Mucosa of descending colon (tissue), 3 donors: ENCODE results near the gene SLC4A8. TPM values are rescaled to one million over a fixed set of nuclear protein-coding genes. Genes with fewer than 3 reads are reported as not detected.
"Not testable (repeated sequence)": the region's sequence is repeated elsewhere in the genome, so short reads cannot be mapped to it uniquely, and the experiment has no call there.

Experiments
- ATAC-seq: fragments of 200-7000 bp; cut with Tn5 transposase; one replicate; pipeline ENCODE4 v1.9.1; 2020; ENCODE audit warnings: mild to moderate bottlenecking, moderate library complexity
- DNase-seq, 3 donors: peaks; one replicate each; pipeline ENCODE4 v3.0.0-alpha.2; 2020
- H3K36me3 ChIP-seq: fragments of 200-600 bp; one replicate; pipeline ENCODE4 v1.8.0; 2021; ENCODE audit warnings: low read depth, mild to moderate bottlenecking
- H3K4me1 ChIP-seq: fragments of 200-600 bp; one replicate; pipeline ENCODE4 v1.8.0; 2021; ENCODE audit warnings: low read depth, mild to moderate bottlenecking
- H3K4me3 ChIP-seq: fragments of 200-600 bp; one replicate; pipeline ENCODE4 v1.8.0; 2021; ENCODE audit warnings: mild to moderate bottlenecking
- H3K9me3 ChIP-seq: fragments of 200-600 bp; one replicate; pipeline ENCODE4 v1.8.0; 2021; ENCODE audit warnings: mild to moderate bottlenecking
- intact Hi-C, 2 donors: fragments of 100-400 bp; cut with DNase I in 1 of 2; cut with micrococcal nuclease in 1 of 2; formaldehyde crosslinking; loops; one replicate each; pipeline versions ENCODE4 v1.11.0 to v1.11.1; 2022; cut with DNase I, micrococcal nuclease
- total RNA-seq, 3 donors: library from RNA; stranded (reverse); fragmentation: NEBNext Ultra II Directional in 2 of 3; extraction: Animal tissue kit (Norgen Biotek cat#: 25700) in 2 of 3; gene quantifications; one replicate each; pipeline versions ENCODE4 v1.2.1 to v1.2.4, GENCODE V29; 2021 to 2023
- TF ChIP-seq, protein P1 (sequence below): fragments of 200-600 bp; IDR thresholded peaks from one replicate; pipeline ENCODE4 v1.8.0; 2022; ENCODE audit warnings: antibody characterized with exemption, mild to moderate bottlenecking
- donor health status: DM: no; HTN: no; CAD: no; lungs with moderate emphysema.
- donor health status: DM: no; HTN: no; CAD: no.
- donor health status: DM: no; HTN: yes; CAD: no.

SLC4A8 gene
- total RNA-seq, 3 donors from 2014 or later, result 0.84 to 1.8 (median 1.5) TPM

- TF ChIP-seq, protein P1, sequence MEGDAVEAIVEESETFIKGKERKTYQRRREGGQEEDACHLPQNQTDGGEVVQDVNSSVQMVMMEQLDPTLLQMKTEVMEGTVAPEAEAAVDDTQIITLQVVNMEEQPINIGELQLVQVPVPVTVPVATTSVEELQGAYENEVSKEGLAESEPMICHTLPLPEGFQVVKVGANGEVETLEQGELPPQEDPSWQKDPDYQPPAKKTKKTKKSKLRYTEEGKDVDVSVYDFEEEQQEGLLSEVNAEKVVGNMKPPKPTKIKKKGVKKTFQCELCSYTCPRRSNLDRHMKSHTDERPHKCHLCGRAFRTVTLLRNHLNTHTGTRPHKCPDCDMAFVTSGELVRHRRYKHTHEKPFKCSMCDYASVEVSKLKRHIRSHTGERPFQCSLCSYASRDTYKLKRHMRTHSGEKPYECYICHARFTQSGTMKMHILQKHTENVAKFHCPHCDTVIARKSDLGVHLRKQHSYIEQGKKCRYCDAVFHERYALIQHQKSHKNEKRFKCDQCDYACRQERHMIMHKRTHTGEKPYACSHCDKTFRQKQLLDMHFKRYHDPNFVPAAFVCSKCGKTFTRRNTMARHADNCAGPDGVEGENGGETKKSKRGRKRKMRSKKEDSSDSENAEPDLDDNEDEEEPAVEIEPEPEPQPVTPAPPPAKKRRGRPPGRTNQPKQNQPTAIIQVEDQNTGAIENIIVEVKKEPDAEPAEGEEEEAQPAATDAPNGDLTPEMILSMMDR, result no peak
- Histone ChIP-seq H3K4me1 (no peaks in the 10 kb centered on the region), H3K9me3 (no peaks in the 10 kb centered on the region), H3K4me3 (no peak overlapping the region), H3K36me3 (no peaks in the 10 kb centered on the region)
- no peak for ATAC-seq
- DNase-seq, result no peak
- intact Hi-C loops, result no loop called here
These were observed 80.9 kb downstream of the SLC4A8 start for GRCh38 chr12:51505360-51506105.

- DNase-seq, result no peak
- Histone ChIP-seq H3K4me1 (no peaks in the 10 kb centered on the region), H3K9me3 (no peaks in the 10 kb centered on the region), H3K36me3 (no peaks in the 10 kb centered on the region), H3K4me3 (no peak overlapping the region)
- TF ChIP-seq, protein P1, result no peak
- intact Hi-C loops, result no loop called here
- ATAC-seq, result no peak
These were observed 82.5 kb downstream of the SLC4A8 start for GRCh38 chr12:51507178-51507577.

- no peak for DNase-seq
- TF ChIP-seq, protein P1, result no peak
- ATAC-seq, result no peak
- Histone ChIP-seq H3K36me3 (no peaks in the 10 kb centered on the region), H3K4me1 (no peaks in the 10 kb centered on the region), H3K9me3 (no peaks in the 10 kb centered on the region), H3K4me3 (no peak overlapping the region)
- intact Hi-C loops, result no loop called here
These were observed 83.7 kb downstream of the SLC4A8 start for GRCh38 chr12:51508285-51508684.

DNA sequence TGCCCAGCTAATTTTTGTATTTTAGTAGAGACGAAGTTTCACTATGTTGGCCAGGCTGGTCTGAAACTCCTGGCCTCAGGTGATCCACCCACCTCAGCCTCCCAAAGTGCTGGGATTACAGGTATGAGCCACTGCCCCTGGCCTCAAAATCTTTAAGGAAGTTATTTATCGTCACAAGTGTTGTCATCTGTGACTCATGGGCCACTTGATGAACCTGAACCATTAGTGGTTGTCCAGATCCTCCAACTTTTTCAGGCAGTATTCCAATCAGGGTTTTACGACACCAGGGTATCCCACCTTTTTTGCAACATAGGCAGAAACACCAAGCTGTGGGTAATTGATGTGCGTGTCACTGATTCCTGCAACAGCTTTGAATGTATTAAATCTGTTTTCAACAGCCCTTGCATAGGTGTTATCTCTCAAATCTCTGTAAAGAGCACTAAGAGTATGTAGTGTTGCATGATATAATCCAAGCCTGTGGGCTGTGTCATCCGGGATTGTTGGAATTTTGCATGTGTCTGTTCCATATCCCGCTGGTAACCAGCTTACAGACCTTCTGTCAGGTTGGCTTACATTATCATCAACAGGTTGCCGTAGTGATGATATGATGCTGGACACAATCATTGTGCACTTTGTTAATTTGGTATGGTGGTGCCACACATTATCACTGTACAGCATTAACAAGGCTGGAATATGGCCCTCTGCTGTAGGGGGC lies 87.1 kb downstream of the SLC4A8 start:
- DNase-seq, result no peak
- Histone ChIP-seq H3K36me3 (no peaks in the 10 kb centered on the region), H3K9me3 (no peaks in the 10 kb centered on the region), H3K4me3 (no peak overlapping the region), H3K4me1 (no peaks in the 10 kb centered on the region)
- intact Hi-C loops, result no loop called here
- TF ChIP-seq, protein P1, result no peak
- ATAC-seq, result no peak

GRCh38 chr12:51512438-51512837 lies 87.8 kb downstream of the SLC4A8 start:
- ATAC-seq, result no peak
- Histone ChIP-seq H3K36me3 (no peaks in the 10 kb centered on the region), H3K9me3 (no peaks in the 10 kb centered on the region), H3K4me1 (no peaks in the 10 kb centered on the region), H3K4me3 (no peak overlapping the region)
- no peak for DNase-seq
- TF ChIP-seq, protein P1, result no peak
- intact Hi-C loops, result no loop called here

- H3K4me1 ChIP-seq, H3K36me3 ChIP-seq, H3K4me3 ChIP-seq, intact Hi-C loops, ATAC-seq, DNase-seq, H3K9me3 ChIP-seq: not testable (repeated sequence)
These were observed 90.4 kb downstream of the SLC4A8 start for GRCh38 chr12:51515037-51515436.
